D721Med (cell line): ENCODE measurements around the gene GRAMD1A.

Experiments used
- DNase-seq: peaks from one replicate; pipeline ENCODE4 v3.0.0; 2011; ENCODE audit warnings: low spot score; ENCODE audit not compliant: insufficient read length
- FAIRE-seq: peaks from 2 replicates; lab custom pipeline; 2011; peaks lifted over from hg19 to GRCh38; lab: Jason Lieb, UNC
- CTCF ChIP-seq: IDR thresholded peaks from 2 replicates; pipeline ENCODE4 v1.5.1; 2012; ENCODE audit warnings: mild to moderate bottlenecking, control low read depth; ENCODE audit not compliant: insufficient read depth; ENCODE audit errors: missing control alignments

Gene GRAMD1A

GRCh38 chr19:35034588-35035382 lies 34.7 kb downstream of the GRAMD1A start:
- no peak for TF ChIP-seq CTCF
- DNase-seq, result no peak
- FAIRE-seq, result no peak

- FAIRE-seq, result no peak
- no peak for TF ChIP-seq CTCF
- no peak for DNase-seq
Observed at GRCh38 chr19:35037716-35038622, 37.8 kb downstream of the GRAMD1A start.

- no peak for TF ChIP-seq CTCF
- no peak for FAIRE-seq
- DNase-seq, result no peak
Observed at GRCh38 chr19:35038623-35039512, 38.7 kb downstream of the GRAMD1A start.

GRCh38 chr19:35039881-35040825 lies 40.0 kb downstream of the GRAMD1A start:
- no peak for TF ChIP-seq CTCF
- DNase-seq, result no peak
- FAIRE-seq, result no peak

- no peak for TF ChIP-seq CTCF
- DNase-seq (no peak), FAIRE-seq (no peak)
Observed at GRCh38 chr19:35040826-35041547, 40.9 kb downstream of the GRAMD1A start.
